ENCODE results near the gene EPOP. TPM values are rescaled to one million over a fixed set of nuclear protein-coding genes. Genes with fewer than 3 reads are reported as not detected.

Gene EPOP
- total and polyA plus RNA-seq, 2 of the 13 experiments (the other 11 are each of a cell fraction or from before 2014, with no cell fraction given) = 14.7 to 37.8 TPM

- TF ChIP-seq FOXA3 (CRISPR knock-in tag; IDR thresholded peaks at IDR 0.05) (peak; percentile 66), RELA (CRISPR knock-in tag; IDR thresholded peaks at IDR 0.05) (0 out of 2 replicates have a peak, but pooled peaks have one; percentile 70), SRSF1 (optimal IDR thresholded peaks at IDR 0.05; ENCODE audit: low read depth, low read length) (no peak), CENPBD1 (CRISPR knock-in tag; IDR thresholded peaks at IDR 0.05; ENCODE audit: borderline replicate concordance, low read depth) (no peak), FOXA1 (IDR thresholded peaks at IDR 0.05) (no peak), FOXA1 (CRISPR knock-in tag; IDR thresholded peaks at IDR 0.05) (no peak), RCOR2 (CRISPR knock-in tag; IDR thresholded peaks at IDR 0.05) (peak; percentile 78; the same call in 1 of the 2 replicates), ATF4 (CRISPR knock-in tag; IDR thresholded peaks at IDR 0.05) (no peak), CEBPG (CRISPR knock-in tag; IDR thresholded peaks at IDR 0.05) (peak; percentile 39; the same call in 1 of the 2 replicates), ZNF563 (CRISPR knock-in tag; IDR thresholded peaks at IDR 0.05) (0 out of 2 replicates have a peak, but pooled peaks have one; percentile 28), PAXIP1 (CRISPR knock-in tag; conservative IDR thresholded peaks at IDR 0.05) (no peak), GMEB2 (CRISPR knock-in tag; IDR thresholded peaks at IDR 0.05; ENCODE audit: low read depth) (no peak), NCOA2 (CRISPR knock-in tag; IDR thresholded peaks at IDR 0.05) (peak; percentile 41; the same call in 1 of the 2 replicates), KAT7 (CRISPR knock-in tag; IDR thresholded peaks at IDR 0.05; ENCODE audit: borderline replicate concordance) (no peak; the same call in 1 of the 2 replicates), ZBTB46 (CRISPR knock-in tag; IDR thresholded peaks at IDR 0.05; ENCODE audit: borderline replicate concordance) (no peak), ZNF136 (CRISPR knock-in tag; IDR thresholded peaks at IDR 0.05; ENCODE audit: low read depth) (0 out of 2 replicates have a peak, but pooled peaks have one; percentile 46), PHF8 (CRISPR knock-in tag; IDR thresholded peaks at IDR 0.05) (0 out of 2 replicates have a peak, but pooled peaks have one; percentile 42), GRHL1 (CRISPR knock-in tag; conservative IDR thresholded peaks at IDR 0.05) (no peak)
Measured at GRCh38 chr17:38667099-38667786, 7.5 kb downstream of the EPOP start (continued).
